ENCODE data around the gene IL17RA.

Gene IL17RA

GRCh38 chr22:17107547-17107810, 22.7 kb downstream of the IL17RA start:
- DNase-seq, result no peak

GRCh38 chr22:17108256-17109112, 23.7 kb downstream of the IL17RA start:
- no peak for DNase-seq

- no peak for DNase-seq
Measured at GRCh38 chr22:17109113-17109865, 24.5 kb downstream of the IL17RA start.

- DNase-seq, result no peak
Measured at GRCh38 chr22:17109976-17110375, 25.2 kb downstream of the IL17RA start.

- DNase-seq, result no peak
Measured at GRCh38 chr22:17110791-17111550, 26.2 kb downstream of the IL17RA start.

GRCh38 chr22:17112491-17113042, 27.8 kb downstream of the IL17RA start:
- no peak for DNase-seq

- DNase-seq, result no peak
Measured at GRCh38 chr22:17113600-17113999, 28.8 kb downstream of the IL17RA start.

- DNase-seq, result no peak
Measured at GRCh38 chr22:17114173-17114897, 29.5 kb downstream of the IL17RA start.

GRCh38 chr22:17114898-17115235, 30.1 kb downstream of the IL17RA start:
- no peak for DNase-seq

- no peak for DNase-seq
Measured at GRCh38 chr22:17115236-17115635, 30.4 kb downstream of the IL17RA start.

- DNase-seq, result no peak
Measured at GRCh38 chr22:17115945-17116565, 31.3 kb downstream of the IL17RA start.

GRCh38 chr22:17116572-17117330, 32.0 kb downstream of the IL17RA start:
- no peak for DNase-seq

GRCh38 chr22:17117400-17117799, 32.6 kb downstream of the IL17RA start:
- DNase-seq, result no peak

GRCh38 chr22:17117890-17118289, 33.1 kb downstream of the IL17RA start:
- DNase-seq, result no peak

- DNase-seq, result no peak
Measured at GRCh38 chr22:17118342-17118741, 33.5 kb downstream of the IL17RA start.

- peak; percentile 48 for DNase-seq
Measured at GRCh38 chr22:17119481-17120202, 34.8 kb downstream of the IL17RA start.

- DNase-seq, result no peak
Measured at GRCh38 chr22:17120281-17120680, 35.5 kb downstream of the IL17RA start.

- DNase-seq, result peak; percentile 53
Measured at GRCh38 chr22:17120711-17121232, 36.0 kb downstream of the IL17RA start.

- peak; percentile 91 for DNase-seq
Measured at GRCh38 chr22:17121233-17122195, 36.7 kb downstream of the IL17RA start, which contains the start of gene TMEM121B. TSS of gene TMEM121B (minus strand) at chr22:17121360. CDS start at chr22:17121127, 233 bp downstream.
